B cell (primary cell): Measurements from ENCODE around the gene TOGARAM1. TPM values are rescaled to one million over a fixed set of nuclear protein-coding genes. Genes with fewer than 3 reads are reported as not detected.

Source experiments
- ATAC-seq: fragments of 200-7000 bp; cut with Tn5 transposase; one replicate; pipeline ENCODE4 v1.10.0; 2021; ENCODE audit warnings: low read depth, mild to moderate bottlenecking, moderate number of reproducible peaks, moderate library complexity
- CTCF ChIA-PET: fragments of 350-600 bp; sonication (Branson Sonifier 250); formaldehyde crosslinking; loops from one replicate; lab custom pipeline; 2021; ENCODE audit warnings: antibody characterized with exemption, inconsistent platforms; lab: Charles Lee
- POLR2A ChIA-PET: fragments of 350-600 bp; sonication (Branson Sonifier 250); formaldehyde crosslinking; loops from one replicate; lab custom pipeline; 2021; ENCODE audit warnings: antibody characterized with exemption; lab: Charles Lee
- DNase-seq: peaks from one replicate; pipeline ENCODE4 v3.0.0; 2013
- H2AFZ ChIP-seq: 2 replicates; pipeline ENCODE4 v1.6.1; 2012; ENCODE audit warnings: mild to moderate bottlenecking, low read depth, low read length; ENCODE audit not compliant: insufficient read depth, poor library complexity, severe bottlenecking
- H3K27ac ChIP-seq, 2 donors: 1 replicate in 1 of 2; 2 replicates in 1 of 2; pipeline ENCODE4 v1.5.1; 2012 to 2013; ENCODE audit warnings: low read length in 2 of 2, mild to moderate bottlenecking in 2 of 2, moderate library complexity in 1 of 2
- H3K27me3 ChIP-seq, 4 experiments: fragments of 200-600 bp in 1 of 4; sonication (generic) in 1 of 4; replicated peaks in 1 of 4; 1 replicate in 2 of 4; 2 replicates in 2 of 4; pipeline versions ENCODE4 v1.6.1 to v1.7.0; 2013 to 2016; ENCODE audit warnings: low read length in 3 of 4, mild to moderate bottlenecking in 2 of 4, mixed read lengths in 1 of 4, moderate library complexity in 1 of 4; ENCODE audit not compliant: insufficient read depth in 4 of 4, control insufficient read depth in 3 of 4; ENCODE audit errors: control extremely low read depth in 1 of 4
- H3K36me3 ChIP-seq, 2 experiments: replicated peaks in 1 of 2; 1 replicate in 1 of 2; 2 replicates in 1 of 2; pipeline versions ENCODE4 v1.6.1 to v1.7.1; 2013; ENCODE audit warnings: low read length in 1 of 2; ENCODE audit not compliant: insufficient read depth in 2 of 2, control insufficient read depth in 1 of 2; ENCODE audit errors: control extremely low read depth in 1 of 2, extremely low read depth in 1 of 2
- H3K4me1 ChIP-seq, 2 donors: fragments of 200-600 bp in 1 of 2; sonication (generic) in 1 of 2; 1 replicate in 1 of 2; 2 replicates in 1 of 2; pipeline versions ENCODE4 v1.5.1 to v1.6.1; 2013 to 2017; ENCODE audit warnings: low read length in 2 of 2; ENCODE audit not compliant: control insufficient read depth in 2 of 2, insufficient read depth in 2 of 2
- H3K4me2 ChIP-seq: replicated peaks from 2 replicates; pipeline ENCODE3; 2012; ENCODE audit warnings: mild to moderate bottlenecking, low read depth, low read length; ENCODE audit not compliant: poor library complexity, severe bottlenecking
- H3K4me3 ChIP-seq, 5 experiments: fragments of 200-600 bp in 1 of 5; sonication (generic) in 1 of 5; 1 replicate in 3 of 5; 2 replicates in 2 of 5; pipeline versions ENCODE4 v1.5.1 to v1.7.0; 2011 to 2016; ENCODE audit warnings: low read length in 4 of 5, mild to moderate bottlenecking in 4 of 5, low read depth in 2 of 5, control low read depth in 1 of 5, moderate library complexity in 1 of 5; ENCODE audit not compliant: insufficient read depth in 1 of 5; ENCODE audit errors: control extremely low read depth in 1 of 5, extremely low read depth in 1 of 5
- H3K79me2 ChIP-seq: fragments of 200-600 bp; sonication (generic); one replicate; pipeline ENCODE4 v1.6.0; 2016; ENCODE audit warnings: low read length; ENCODE audit not compliant: control insufficient read depth, insufficient read depth
- H3K9ac ChIP-seq: fragments of 200-600 bp; sonication (generic); 2 replicates; pipeline ENCODE4 v1.6.1; 2017; ENCODE audit warnings: mild to moderate bottlenecking, low read length, moderate library complexity
- H3K9me3 ChIP-seq, 3 donors: one replicate each; pipeline versions ENCODE4 v1.6.1 to v1.7.1; 2013; ENCODE audit warnings: low read length in 2 of 3; ENCODE audit not compliant: control insufficient read depth in 2 of 3, insufficient read depth in 1 of 3; ENCODE audit errors: control extremely low read depth in 1 of 3
- H4K20me1 ChIP-seq: 2 replicates; pipeline ENCODE4 v1.6.0; 2012; ENCODE audit warnings: mild to moderate bottlenecking, low read length; ENCODE audit not compliant: insufficient read depth, control insufficient read depth, poor library complexity, severe bottlenecking
- H3K27ac Mint-ChIP-seq: one replicate; pipeline ENCODE4 v1.8.0; 2021; ENCODE audit warnings: mixed read lengths
- H3K27me3 Mint-ChIP-seq: one replicate; pipeline ENCODE4 v1.8.0; 2021; ENCODE audit warnings: mixed read lengths
- H3K4me1 Mint-ChIP-seq: one replicate; pipeline ENCODE4 v1.8.0; 2021; ENCODE audit warnings: mixed read lengths
- H3K4me3 Mint-ChIP-seq: one replicate; pipeline ENCODE4 v1.8.0; 2021; ENCODE audit warnings: mixed read lengths
- H3K9me3 Mint-ChIP-seq: one replicate; pipeline ENCODE4 v1.8.0; 2022; ENCODE audit warnings: mixed read lengths; ENCODE audit not compliant: insufficient read depth
- CTCF ChIP-seq: fragments of 200-600 bp; IDR thresholded peaks from one replicate; pipeline ENCODE4 v1.8.0; 2022; ENCODE audit warnings: antibody characterized with exemption, mild to moderate bottlenecking
- EZH2 ChIP-seq: IDR thresholded peaks from 2 replicates; pipeline ENCODE4 v1.6.1; 2012; ENCODE audit warnings: borderline replicate concordance, low read depth, mild to moderate bottlenecking, moderate library complexity, low read length; ENCODE audit not compliant: insufficient read depth, poor library complexity, severe bottlenecking
- WGBS: methylation state at CpG from one replicate; pipeline ENCODE4 v1.1.5; 2013; ENCODE audit warnings: missing lambda C conversion rate; ENCODE audit not compliant: insufficient coverage; 5-methylcytosine and 5-hydroxymethylcytosine counted together
- intact Hi-C: fragments of 100-400 bp; cut with micrococcal nuclease; formaldehyde crosslinking; loops from one replicate; pipeline ENCODE4 v1.10.0; 2022
- polyA plus RNA-seq: library from polyadenylated mRNA; depleted of rRNA; stranded (reverse); fragments of >200 nt; gene quantifications from 2 replicates; pipeline ENCODE4 v1.2.3, GENCODE V29; 2012
- total RNA-seq, 2 donors: library from RNA; stranded (reverse); fragments of 120-200 nt in 1 of 2; gene quantifications; 1 replicate in 1 of 2; 2 replicates in 1 of 2; pipeline versions ENCODE4 v1.2.3 to v1.2.4, GENCODE V29; 2013 to 2022

Gene TOGARAM1
- total and polyA plus RNA-seq, 2 donors (not counting 1 experiment from before 2014, with no cell fraction given), result 3.4 to 23.9 TPM

- Histone ChIP-seq H4K20me1 (no peaks in the 10 kb centered on the region), H3K79me2 (peaks cover 85% of the 10 kb centered on the region), H3K4me2 (peak overlapping the region; percentile 53), H3K27me3 (no peaks in the 10 kb centered on the region), H3K4me1 (peaks cover 33 to 37% of the 10 kb centered on the region in 2 donors), H3K36me3 (peaks cover 0 to 5% of the 10 kb centered on the region in 2 experiments), H2AFZ (no peak overlapping the region), H3K27ac (no peak overlapping the region), H3K4me3 (peak overlapping the region in 1 of 5 experiments; percentile 23), H3K9me3 (peaks cover 1 to 20% (median 18%) of the 10 kb centered on the region in 3 donors), H3K9ac (peak overlapping the region; percentile 2)
- H3K9me3 Mint-ChIP-seq, result peaks cover 19% of the 10 kb centered on the region
- TF ChIP-seq CTCF, result no peak
- no peak for TF ChIP-seq EZH2
- H3K4me1 Mint-ChIP-seq, result peaks cover 67% of the 10 kb centered on the region
- ChIA-PET CTCF (no interaction called here), POLR2A (no interaction called here)
- intact Hi-C loops, result no loop called here
- no peaks in the 10 kb centered on the region for H3K27me3 Mint-ChIP-seq
- ATAC-seq, result no peak
- peak overlapping the region; percentile 9 for H3K4me3 Mint-ChIP-seq
- DNase-seq, result no peak
- 93% methylated on average over 2 of the region's 4 CpGs for WGBS
- no peak overlapping the region for H3K27ac Mint-ChIP-seq
Measured at GRCh38 chr14:44966601-44967336, 4.8 kb downstream of the TOGARAM1 start.

- H2AFZ ChIP-seq, result no peak overlapping the region
- H3K27me3 ChIP-seq, result no peaks in the 10 kb centered on the region
- no peak overlapping the region for H3K27ac ChIP-seq
- Mint-ChIP-seq H3K27ac (no peak overlapping the region), H3K4me1 (peaks cover 66% of the 10 kb centered on the region), H3K27me3 (no peaks in the 10 kb centered on the region), H3K9me3 (peaks cover 22% of the 10 kb centered on the region), H3K4me3 (peak overlapping the region; percentile 33)
- H3K36me3 ChIP-seq, result peaks cover 0 to 5% of the 10 kb centered on the region in 2 experiments
- DNase-seq (no peak), ATAC-seq (no peak)
- intact Hi-C loops, result no loop called here
- peaks cover 85% of the 10 kb centered on the region for H3K79me2 ChIP-seq
- H3K9me3 ChIP-seq, result peaks cover 0 to 15% (median 14%) of the 10 kb centered on the region in 3 donors
- ChIA-PET POLR2A (no interaction called here), CTCF (no interaction called here)
- H3K4me1 ChIP-seq, result peaks cover 20 to 30% of the 10 kb centered on the region in 2 donors
- no peak overlapping the region for H3K4me2 ChIP-seq
- TF ChIP-seq CTCF (no peak), EZH2 (no peak)
- no peak overlapping the region for H3K9ac ChIP-seq
- no peak overlapping the region for H3K4me3 ChIP-seq
- peaks cover 3% of the 10 kb centered on the region for H4K20me1 ChIP-seq
Measured at GRCh38 chr14:44968714-44969113, 6.7 kb downstream of the TOGARAM1 start.
